CD14-positive monocyte (primary cell): ENCODE results near the gene DNM2. TPM values are rescaled to one million over a fixed set of nuclear protein-coding genes. Genes with fewer than 3 reads are reported as not detected.

ENCODE experiments used
- DNase-seq, 3 donors: peaks; one replicate each; pipeline ENCODE4 v3.0.0-alpha.2; 2011 to 2022
- H2AFZ ChIP-seq: 2 replicates; pipeline ENCODE4 v1.6.0; 2012; ENCODE audit warnings: mild to moderate bottlenecking, low read depth, low read length, inconsistent platforms; ENCODE audit not compliant: insufficient read depth, poor library complexity, severe bottlenecking
- H3K27ac ChIP-seq, 2 donors: 1 replicate in 1 of 2; 2 replicates in 1 of 2; pipeline ENCODE4 v1.5.1; 2012 to 2013; ENCODE audit warnings: low read length in 2 of 2, control low read depth in 1 of 2, inconsistent platforms in 1 of 2, low read depth in 1 of 2, mild to moderate bottlenecking in 1 of 2
- H3K27me3 ChIP-seq, 2 donors: one replicate each; pipeline versions ENCODE4 v1.6.0 to v1.6.1; 2011 to 2013; ENCODE audit warnings: low read length in 2 of 2; ENCODE audit not compliant: control insufficient read depth in 2 of 2, insufficient read depth in 2 of 2
- H3K36me3 ChIP-seq, 2 donors: replicated peaks in 1 of 2; 1 replicate in 1 of 2; 2 replicates in 1 of 2; pipeline versions ENCODE4 v1.5.1 to v1.6.1; 2012 to 2013; ENCODE audit warnings: low read length in 2 of 2, control low read depth in 1 of 2, inconsistent platforms in 1 of 2, mild to moderate bottlenecking in 1 of 2; ENCODE audit not compliant: insufficient read depth in 2 of 2, control insufficient read depth in 1 of 2
- H3K4me1 ChIP-seq, 2 donors: 1 replicate in 1 of 2; 2 replicates in 1 of 2; pipeline versions ENCODE4 v1.5.1 to v1.6.1; 2012 to 2013; ENCODE audit warnings: low read length in 2 of 2, control low read depth in 1 of 2, inconsistent platforms in 1 of 2, mild to moderate bottlenecking in 1 of 2, moderate library complexity in 1 of 2; ENCODE audit not compliant: insufficient read depth in 2 of 2, control insufficient read depth in 1 of 2
- H3K4me2 ChIP-seq: replicated peaks from 2 replicates; pipeline ENCODE3; 2012; ENCODE audit warnings: low read length, moderate library complexity, mild to moderate bottlenecking; ENCODE audit not compliant: poor library complexity, severe bottlenecking; ENCODE audit errors: extremely low read depth
- H3K4me3 ChIP-seq, 3 experiments: fragments of 200-600 bp in 1 of 3; sonication (generic) in 1 of 3; replicated peaks in 1 of 3; 1 replicate in 2 of 3; 2 replicates in 1 of 3; pipeline ENCODE4 v1.5.1; 2011 to 2013; ENCODE audit warnings: low read length in 3 of 3, mild to moderate bottlenecking in 3 of 3, control low read depth in 2 of 3, low read depth in 2 of 3, inconsistent platforms in 1 of 3, moderate library complexity in 1 of 3
- H3K79me2 ChIP-seq: 2 replicates; pipeline ENCODE4 v1.6.0; 2012; ENCODE audit warnings: mild to moderate bottlenecking, control low read depth, inconsistent platforms, low read length, moderate library complexity; ENCODE audit not compliant: insufficient read depth
- H3K9ac ChIP-seq: 2 replicates; pipeline ENCODE4 v1.6.0; 2017; ENCODE audit warnings: low read length, mild to moderate bottlenecking; ENCODE audit not compliant: insufficient read depth, poor library complexity, severe bottlenecking
- H3K9me3 ChIP-seq, 2 donors: replicated peaks in 1 of 2; 1 replicate in 1 of 2; 2 replicates in 1 of 2; pipeline versions ENCODE4 v1.5.1 to v1.6.1; 2012 to 2013; ENCODE audit warnings: low read length in 2 of 2, control low read depth in 1 of 2; ENCODE audit not compliant: control insufficient read depth in 1 of 2, insufficient read depth in 1 of 2
- H4K20me1 ChIP-seq: 2 replicates; pipeline ENCODE4 v1.6.0; 2012; ENCODE audit warnings: mild to moderate bottlenecking, low read length, control low read depth, moderate library complexity; ENCODE audit not compliant: insufficient read depth
- H3K27ac Mint-ChIP-seq, 7 donors: one replicate each; pipeline ENCODE4 v1.8.0; 2020; ENCODE audit warnings: mild to moderate bottlenecking in 7 of 7, mixed read lengths in 7 of 7, moderate library complexity in 6 of 7, inconsistent platforms in 2 of 7
- H3K27me3 Mint-ChIP-seq, 3 donors: one replicate each; pipeline ENCODE4 v1.8.0; 2021 to 2022; ENCODE audit warnings: low read depth in 3 of 3, mild to moderate bottlenecking in 3 of 3, mixed read lengths in 3 of 3, moderate library complexity in 3 of 3, inconsistent platforms in 1 of 3
- H3K36me3 Mint-ChIP-seq, 2 donors: one replicate each; pipeline ENCODE4 v1.8.0; 2020; ENCODE audit warnings: mixed read lengths in 2 of 2, inconsistent platforms in 1 of 2, mild to moderate bottlenecking in 1 of 2
- H3K4me1 Mint-ChIP-seq: one replicate; pipeline ENCODE4 v1.8.0; 2020; ENCODE audit warnings: mild to moderate bottlenecking, mixed read lengths
- H3K4me3 Mint-ChIP-seq, 2 donors: one replicate each; pipeline ENCODE4 v1.8.0; 2020; ENCODE audit warnings: mild to moderate bottlenecking in 2 of 2, mixed read lengths in 2 of 2, moderate library complexity in 1 of 2
- H3K9me3 Mint-ChIP-seq, 7 donors: one replicate each; pipeline ENCODE4 v1.8.0; 2020 to 2022; ENCODE audit warnings: mixed read lengths in 7 of 7, mild to moderate bottlenecking in 6 of 7, moderate library complexity in 6 of 7, inconsistent platforms in 2 of 7
- CTCF ChIP-seq: fragments of 200-600 bp; IDR thresholded peaks from one replicate; pipeline ENCODE4 v1.8.0; 2022; ENCODE audit warnings: antibody characterized with exemption, mild to moderate bottlenecking
- WGBS: methylation state at CpG from one replicate; pipeline ENCODE4 v1.1.5; 2013; ENCODE audit warnings: missing lambda C conversion rate; ENCODE audit not compliant: insufficient coverage; 5-methylcytosine and 5-hydroxymethylcytosine counted together
- intact Hi-C, 2 donors: fragments of 100-400 bp; cut with micrococcal nuclease; formaldehyde crosslinking; loops; one replicate each; pipeline versions ENCODE4 v1.15.0 to v1.15.1; 2023
- polyA plus RNA-seq, 3 donors: library from polyadenylated mRNA; depleted of rRNA in 1 of 3; unstranded in 2 of 3; stranded (reverse) in 1 of 3; fragments of 300-500 nt in 2 of 3; fragments of >200 nt in 1 of 3; fragmentation: Illumina TruSeq in 2 of 3; gene quantifications; 1 replicate in 2 of 3; 2 replicates in 1 of 3; pipeline ENCODE4 v1.2.3, GENCODE V29; 2012 to 2021

The DNM2 gene
- polyA plus RNA-seq, 3 donors = 53.0 to 186 (median 69.5) TPM

GRCh38 chr19:10680545-10681135 lies 37.2 kb upstream of the DNM2 start:
- WGBS = 100% methylated on average over 7 of the region's 15 CpGs
- Mint-ChIP-seq H3K27me3 (no peaks in the 10 kb centered on the region), H3K36me3 (peaks cover 91 to 100% of the 10 kb centered on the region in 2 donors), H3K4me1 (no peaks in the 10 kb centered on the region), H3K9me3 (no peaks in the 10 kb centered on the region), H3K27ac (peak overlapping the region in 1 of 7 donors; percentile 56), H3K4me3 (no peak overlapping the region)
- H3K4me3 ChIP-seq = no peak overlapping the region
- H3K79me2 ChIP-seq = peaks cover 31% of the 10 kb centered on the region
- peaks cover 92 to 99% of the 10 kb centered on the region in 2 donors for H3K36me3 ChIP-seq
- H3K9ac ChIP-seq = no peak overlapping the region
- no peak overlapping the region for H3K27ac ChIP-seq
- H3K27me3 ChIP-seq = no peaks in the 10 kb centered on the region
- peaks cover 45% of the 10 kb centered on the region for H4K20me1 ChIP-seq
- H3K9me3 ChIP-seq = no peaks in the 10 kb centered on the region
- TF ChIP-seq CTCF = no peak
- no peaks in the 10 kb centered on the region for H3K4me1 ChIP-seq
- intact Hi-C loops = no loop called here
- H3K4me2 ChIP-seq = no peak overlapping the region
- DNase-seq = no peak
- H2AFZ ChIP-seq = no peak overlapping the region

- Histone ChIP-seq H2AFZ (no peak overlapping the region), H3K9me3 (no peaks in the 10 kb centered on the region), H4K20me1 (peaks cover 42% of the 10 kb centered on the region), H3K27ac (peak overlapping the region in 1 of 2 donors; percentile 14), H3K4me2 (no peak overlapping the region), H3K27me3 (no peaks in the 10 kb centered on the region), H3K4me3 (no peak overlapping the region), H3K79me2 (peaks cover 32% of the 10 kb centered on the region), H3K4me1 (no peaks in the 10 kb centered on the region), H3K36me3 (peaks cover 99 to 100% of the 10 kb centered on the region in 2 donors), H3K9ac (no peak overlapping the region)
- Mint-ChIP-seq H3K4me1 (no peaks in the 10 kb centered on the region), H3K27me3 (no peaks in the 10 kb centered on the region), H3K9me3 (no peaks in the 10 kb centered on the region), H3K4me3 (no peak overlapping the region), H3K27ac (no peak overlapping the region), H3K36me3 (peaks cover 94 to 98% of the 10 kb centered on the region in 2 donors)
- DNase-seq = no peak
- WGBS = 100% methylated on average over 3 of the region's 4 CpGs
- no peak for TF ChIP-seq CTCF
- intact Hi-C loops = no loop called here
Measured at GRCh38 chr19:10681658-10682057, 36.2 kb upstream of the DNM2 start.
